ENCODE results near the gene CDKN2B-AS1. TPM values are rescaled to one million over a fixed set of nuclear protein-coding genes. Genes with fewer than 3 reads are reported as not detected.
A peak's percentile ranks its signal among the peaks of the same experiment; 100 is the strongest.

CDKN2B-AS1 gene
- polyA plus RNA-seq, 1 donor (not counting 4 experiments of a cell fraction or from before 2014, with no cell fraction given), result 1.1 TPM

DNA sequence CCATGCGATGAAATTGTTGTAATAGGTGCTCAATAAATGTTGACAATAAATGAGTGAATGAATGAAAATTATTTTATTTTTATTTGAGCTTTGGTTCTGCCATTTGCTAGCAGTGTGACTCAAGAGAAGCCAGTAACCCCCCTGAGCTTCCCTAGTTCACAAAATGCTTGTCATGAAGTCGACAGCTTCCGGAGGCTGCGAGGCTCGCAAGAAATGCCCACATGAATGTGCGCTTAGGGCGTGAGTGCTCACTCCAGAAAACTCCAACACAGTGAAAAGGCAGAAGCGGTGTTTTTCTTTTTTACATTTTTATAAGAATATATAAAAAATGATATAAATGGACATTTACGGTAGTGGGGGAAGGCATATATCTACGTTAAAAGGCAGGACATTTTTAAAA lies 26.9 kb upstream of the CDKN2B-AS1 start:
- H3K9me1 ChIP-seq (ENCODE audit: control insufficient read depth, extremely low read depth, insufficient read depth, low read length), result no peaks in the 10 kb centered on the region
- H3K4me2 ChIP-seq (ENCODE audit: control insufficient read depth, extremely low read depth, insufficient read depth, low read depth, low read length), result no peak overlapping the region
- no peaks in the 10 kb centered on the region for H3K79me2 ChIP-seq (ENCODE audit: control insufficient read depth, insufficient read depth, low read length)
- H3K9ac ChIP-seq (ENCODE audit: control insufficient read depth, extremely low read depth, insufficient read depth, low read length), result no peak overlapping the region
- H2AFZ ChIP-seq (ENCODE audit: control insufficient read depth, low read length), result no peak overlapping the region
- peaks cover 22% of the 10 kb centered on the region for H3K9me3 ChIP-seq (ENCODE audit: control insufficient read depth, low read depth, low read length)
- H3K4me3 ChIP-seq (ENCODE audit: control insufficient read depth in 2 of 3, extremely low read depth in 1 of 3, insufficient read depth in 2 of 3, low read depth in 1 of 3, low read length in 3 of 3), result no peak overlapping the region
- no peak overlapping the region for H3K27ac ChIP-seq (ENCODE audit: control insufficient read depth, insufficient read depth, low read length)
- H3K27me3 ChIP-seq (ENCODE audit: control insufficient read depth, extremely low read depth, insufficient read depth, low read length), result peaks cover 52% of the 10 kb centered on the region
- FAIRE-seq, result no peak
- no peak for DNase-seq (ENCODE audit: low read depth, low spot score)
- H4K20me1 ChIP-seq (ENCODE audit: control insufficient read depth, extremely low read depth, insufficient read depth, low read length), result no peaks in the 10 kb centered on the region
- H3K36me3 ChIP-seq (ENCODE audit: control insufficient read depth in 2 of 2, extremely low read depth in 1 of 2, insufficient read depth in 2 of 2, low read length in 2 of 2), result peaks cover 5 to 13% of the 10 kb centered on the region in 2 experiments
- dilution Hi-C loops (cut with MboI; ENCODE audit: extremely low pct_ligation_motif_present, low sequenced_read_pairs), result no loop called here
- TF ChIP-seq EZH2 (IDR thresholded peaks at IDR 0.05; ENCODE audit: low read length) (no peak), CTCF (optimal IDR thresholded peaks at IDR 0.05 in 1 of 3, IDR thresholded peaks at IDR 0.05 in 1 of 3, conservative IDR thresholded peaks at IDR 0.05 in 1 of 3; ENCODE audit: extremely low read depth in 1 of 3, insufficient read depth in 2 of 3, low read length in 3 of 3) (no peak)
- peaks cover 16% of the 10 kb centered on the region for H3K4me1 ChIP-seq (ENCODE audit: control insufficient read depth, extremely low read depth, insufficient read depth, low read length)

DNA sequence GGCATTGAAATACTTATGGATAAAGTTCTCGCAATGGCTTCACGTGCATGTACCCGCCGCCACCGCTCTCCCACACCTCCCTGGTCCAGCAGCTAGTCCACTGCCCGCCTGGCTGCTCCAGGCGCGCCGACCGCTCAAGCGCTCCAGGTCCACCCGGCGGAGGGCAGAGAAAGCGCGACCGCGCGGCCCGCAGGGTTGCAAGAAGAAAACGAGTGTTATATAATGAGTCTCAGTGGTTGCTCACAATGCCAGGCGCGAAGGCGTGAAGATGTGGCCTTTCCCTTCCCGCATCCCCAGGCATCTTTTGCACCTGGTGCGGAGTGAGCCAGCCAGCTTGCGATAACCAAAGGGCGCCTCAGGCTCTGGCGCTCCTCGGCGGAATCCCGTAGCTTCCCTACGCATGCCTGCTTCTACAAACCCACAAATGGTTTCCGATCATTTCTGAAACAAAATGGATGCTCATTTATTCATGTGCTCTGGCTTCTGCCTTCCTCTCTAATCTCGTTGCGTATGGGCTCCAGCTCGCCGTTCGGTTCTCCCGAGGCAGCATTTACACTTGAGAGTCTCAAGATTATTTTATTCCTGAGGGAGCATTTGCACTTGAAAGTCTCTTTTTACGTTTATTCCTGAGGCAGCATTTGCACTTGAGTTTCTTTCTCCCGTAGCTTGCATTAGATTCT lies 26.1 kb upstream of the CDKN2B-AS1 start:
- H3K4me2 ChIP-seq (ENCODE audit: control insufficient read depth, extremely low read depth, insufficient read depth, low read depth, low read length), result peak overlapping the region; percentile 65
- DNase-seq (ENCODE audit: low read depth, low spot score), result no peak
- no peak for FAIRE-seq
- H3K4me3 ChIP-seq (ENCODE audit: control insufficient read depth in 2 of 3, extremely low read depth in 1 of 3, insufficient read depth in 2 of 3, low read depth in 1 of 3, low read length in 3 of 3), result peak overlapping the region in 1 of 3 experiments; percentile 38
- peaks cover 5 to 13% of the 10 kb centered on the region in 2 experiments for H3K36me3 ChIP-seq (ENCODE audit: control insufficient read depth in 2 of 2, extremely low read depth in 1 of 2, insufficient read depth in 2 of 2, low read length in 2 of 2)
- no peaks in the 10 kb centered on the region for H3K79me2 ChIP-seq (ENCODE audit: control insufficient read depth, insufficient read depth, low read length)
- H2AFZ ChIP-seq (ENCODE audit: control insufficient read depth, low read length), result no peak overlapping the region
- TF ChIP-seq CTCF (optimal IDR thresholded peaks at IDR 0.05 in 1 of 3, IDR thresholded peaks at IDR 0.05 in 1 of 3, conservative IDR thresholded peaks at IDR 0.05 in 1 of 3; ENCODE audit: extremely low read depth in 1 of 3, insufficient read depth in 2 of 3, low read length in 3 of 3) (no peak), EZH2 (IDR thresholded peaks at IDR 0.05; ENCODE audit: low read length) (peak; percentile 3)
- peaks cover 54% of the 10 kb centered on the region for H3K27me3 ChIP-seq (ENCODE audit: control insufficient read depth, extremely low read depth, insufficient read depth, low read length)
- H3K9me3 ChIP-seq (ENCODE audit: control insufficient read depth, low read depth, low read length), result peaks cover 22% of the 10 kb centered on the region
- dilution Hi-C loops (cut with MboI; ENCODE audit: extremely low pct_ligation_motif_present, low sequenced_read_pairs), result no loop called here
- H3K4me1 ChIP-seq (ENCODE audit: control insufficient read depth, extremely low read depth, insufficient read depth, low read length), result peaks cover 16% of the 10 kb centered on the region
- H4K20me1 ChIP-seq (ENCODE audit: control insufficient read depth, extremely low read depth, insufficient read depth, low read length), result no peaks in the 10 kb centered on the region
- H3K27ac ChIP-seq (ENCODE audit: control insufficient read depth, insufficient read depth, low read length), result no peak overlapping the region
- H3K9me1 ChIP-seq (ENCODE audit: control insufficient read depth, extremely low read depth, insufficient read depth, low read length), result no peaks in the 10 kb centered on the region
- H3K9ac ChIP-seq (ENCODE audit: control insufficient read depth, extremely low read depth, insufficient read depth, low read length), result no peak overlapping the region

All from keratinocyte (primary cell).